GM18508 (cell line): Measurements from ENCODE around the gene CNGA2.

Source experiments
- ATAC-seq: cut with Tn5 transposase; IDR thresholded peaks from one replicate; pipeline ENCODE4 v1.9.1; 2021; ENCODE audit warnings: moderate number of reproducible peaks; ENCODE audit not compliant: insufficient read depth, unreplicated experiment

The CNGA2 gene

GRCh38 chrX:151792505-151792904, 58.0 kb downstream of the CNGA2 start:
- no peak for ATAC-seq

- ATAC-seq = no peak
Observed at GRCh38 chrX:151793886-151794285, 59.3 kb downstream of the CNGA2 start.
